ENCODE data around the gene DNAJC3. TPM values are rescaled to one million over a fixed set of nuclear protein-coding genes. Genes with fewer than 3 reads are reported as not detected.
"Not testable (repeated sequence)": the region's sequence is repeated elsewhere in the genome, so short reads cannot be mapped to it uniquely, and the experiment has no call there.

DNAJC3 gene
- total RNA-seq, 2 experiments from 2014 or later = 17.6 to 17.7 TPM

DNA sequence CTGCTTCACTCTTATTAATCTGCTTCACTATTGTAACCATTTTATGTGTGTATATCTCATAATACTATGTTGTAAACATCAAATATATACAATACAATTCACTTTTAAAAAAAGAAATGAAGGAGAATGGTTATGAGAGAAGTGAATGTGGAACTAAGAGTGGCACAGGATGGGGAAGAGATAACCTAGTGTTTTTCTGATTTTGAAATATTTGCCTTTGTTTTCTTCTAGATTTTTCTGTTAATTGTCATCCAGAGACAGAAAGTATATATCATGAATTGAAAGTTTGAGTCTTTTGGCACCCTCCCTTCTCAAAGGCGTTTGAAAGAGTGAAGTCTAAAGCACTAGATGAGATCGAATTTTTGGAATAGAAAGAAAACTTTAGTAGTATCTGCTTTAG is 2.8 kb downstream of the DNAJC3 start:
- TF ChIP-seq, protein P1, sequence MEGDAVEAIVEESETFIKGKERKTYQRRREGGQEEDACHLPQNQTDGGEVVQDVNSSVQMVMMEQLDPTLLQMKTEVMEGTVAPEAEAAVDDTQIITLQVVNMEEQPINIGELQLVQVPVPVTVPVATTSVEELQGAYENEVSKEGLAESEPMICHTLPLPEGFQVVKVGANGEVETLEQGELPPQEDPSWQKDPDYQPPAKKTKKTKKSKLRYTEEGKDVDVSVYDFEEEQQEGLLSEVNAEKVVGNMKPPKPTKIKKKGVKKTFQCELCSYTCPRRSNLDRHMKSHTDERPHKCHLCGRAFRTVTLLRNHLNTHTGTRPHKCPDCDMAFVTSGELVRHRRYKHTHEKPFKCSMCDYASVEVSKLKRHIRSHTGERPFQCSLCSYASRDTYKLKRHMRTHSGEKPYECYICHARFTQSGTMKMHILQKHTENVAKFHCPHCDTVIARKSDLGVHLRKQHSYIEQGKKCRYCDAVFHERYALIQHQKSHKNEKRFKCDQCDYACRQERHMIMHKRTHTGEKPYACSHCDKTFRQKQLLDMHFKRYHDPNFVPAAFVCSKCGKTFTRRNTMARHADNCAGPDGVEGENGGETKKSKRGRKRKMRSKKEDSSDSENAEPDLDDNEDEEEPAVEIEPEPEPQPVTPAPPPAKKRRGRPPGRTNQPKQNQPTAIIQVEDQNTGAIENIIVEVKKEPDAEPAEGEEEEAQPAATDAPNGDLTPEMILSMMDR (IDR thresholded peaks at IDR 0.05) = no peak
- Histone ChIP-seq H3K4me3 (ENCODE audit: low read length) (no peak overlapping the region), H3K9me3 (ENCODE audit: control insufficient read depth in 1 of 2, insufficient read depth in 1 of 2, low read length in 2 of 2) (peaks cover 0 to 3% of the 10 kb centered on the region in 2 experiments), H3K27ac (ENCODE audit: low read depth in 1 of 2, low read length in 2 of 2) (no peak overlapping the region), H3K27me3 (ENCODE audit: control insufficient read depth in 1 of 2, insufficient read depth in 2 of 2, low read length in 2 of 2) (no peaks in the 10 kb centered on the region), H3K36me3 (ENCODE audit: insufficient read depth, low read length) (no peaks in the 10 kb centered on the region), H3K4me1 (ENCODE audit: insufficient read depth, low read length) (peaks cover 18% of the 10 kb centered on the region)
- intact Hi-C loops (cut with DNase I, micrococcal nuclease) = loop anchor here (5.0 to 10.0 kb wide), 8 partner anchors 45 to 1753 kb away; partner anchors contain the start of genes RAP2A (in 2 of the 2) and TGDS (in 1 of the 2)
- DNase-seq = no peak
- peak overlapping the region; percentile 91 for H3K4me3 Mint-ChIP-seq
- CTCF ChIA-PET = no interaction called here
- ATAC-seq (ENCODE audit: poor library complexity) = no peak
- H3K9me3 Mint-ChIP-seq = peaks cover 4% of the 10 kb centered on the region
- POLR2A ChIA-PET = no interaction called here
- no peak overlapping the region for H3K27ac Mint-ChIP-seq
- peaks cover 88% of the 10 kb centered on the region for H3K4me1 Mint-ChIP-seq (ENCODE audit: low read depth)
- peaks cover 38% of the 10 kb centered on the region for H3K36me3 Mint-ChIP-seq (ENCODE audit: low read depth)
- no peaks in the 10 kb centered on the region for H3K27me3 Mint-ChIP-seq

GRCh38 chr13:95684418-95684817 is 7.5 kb downstream of the DNAJC3 start:
- Mint-ChIP-seq H3K4me1 (ENCODE audit: low read depth) (peaks cover 92% of the 10 kb centered on the region), H3K36me3 (ENCODE audit: low read depth) (peaks cover 53% of the 10 kb centered on the region), H3K4me3 (no peak overlapping the region), H3K27ac (no peak overlapping the region), H3K9me3 (peaks cover 28% of the 10 kb centered on the region), H3K27me3 (no peaks in the 10 kb centered on the region)
- ChIA-PET POLR2A (interaction anchor here (1.1 kb wide), 1 partner anchor 7 kb away, joined by 3 read pairs; the partner anchor contains the start of gene DNAJC3), CTCF (no interaction called here)
- H3K36me3 ChIP-seq (ENCODE audit: insufficient read depth, low read length) = no peaks in the 10 kb centered on the region
- no peak overlapping the region for H3K4me3 ChIP-seq (ENCODE audit: low read length)
- peaks cover 14% of the 10 kb centered on the region for H3K4me1 ChIP-seq (ENCODE audit: insufficient read depth, low read length)
- H3K27me3 ChIP-seq (ENCODE audit: control insufficient read depth in 1 of 2, insufficient read depth in 2 of 2, low read length in 2 of 2) = no peaks in the 10 kb centered on the region
- DNase-seq = no peak
- peaks cover 5 to 19% of the 10 kb centered on the region in 2 experiments for H3K9me3 ChIP-seq (ENCODE audit: control insufficient read depth in 1 of 2, insufficient read depth in 1 of 2, low read length in 2 of 2)
- H3K27ac ChIP-seq (ENCODE audit: low read depth in 1 of 2, low read length in 2 of 2) = no peak overlapping the region
- intact Hi-C loops (cut with DNase I, micrococcal nuclease) = loop anchor here in 1 of 2 experiments (5.0 kb wide), 2 partner anchors 492 to 507 kb away; no protein-coding TSS in a partner anchor
- no peak for ATAC-seq (ENCODE audit: poor library complexity)
- TF ChIP-seq, protein P1 (IDR thresholded peaks at IDR 0.05) = no peak

DNA sequence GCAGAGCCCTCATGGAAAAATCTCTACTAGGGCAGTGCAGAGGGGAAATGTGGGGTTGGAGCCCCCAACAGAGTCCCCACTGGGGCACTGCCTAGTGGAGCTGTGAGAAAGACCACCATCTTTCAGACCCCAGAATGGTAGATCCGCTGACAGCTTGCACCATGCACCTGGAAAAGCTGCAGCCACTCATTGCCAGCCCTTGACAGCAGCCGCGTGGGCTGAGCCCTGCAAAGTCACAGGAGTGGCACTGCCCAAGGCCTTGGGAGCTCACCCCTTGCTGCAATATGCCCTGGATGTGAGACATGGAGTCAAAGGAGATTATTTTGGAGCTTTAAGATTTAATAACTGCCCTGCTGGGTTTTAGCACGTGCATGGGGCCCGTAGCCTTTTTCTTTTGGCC is 8.0 kb downstream of the DNAJC3 start:
- H3K4me1 Mint-ChIP-seq (ENCODE audit: low read depth) = peaks cover 89% of the 10 kb centered on the region
- POLR2A ChIA-PET = interaction anchor here (1.1 to 1.2 kb wide), 2 partner anchors 8 to 11 kb away, joined by 3 read pairs; partner anchors contain the start of gene DNAJC3
- H3K27me3 ChIP-seq (ENCODE audit: control insufficient read depth in 1 of 2, insufficient read depth in 2 of 2, low read length in 2 of 2); H3K4me3 ChIP-seq (ENCODE audit: low read length); H3K27me3 Mint-ChIP-seq; H3K36me3 ChIP-seq (ENCODE audit: insufficient read depth, low read length); H3K27ac Mint-ChIP-seq; DNase-seq; H3K4me3 Mint-ChIP-seq; ATAC-seq (ENCODE audit: poor library complexity); H3K27ac ChIP-seq (ENCODE audit: low read depth in 1 of 2, low read length in 2 of 2); CTCF ChIA-PET: not testable (repeated sequence)
- Histone ChIP-seq H3K9me3 (ENCODE audit: control insufficient read depth in 1 of 2, insufficient read depth in 1 of 2, low read length in 2 of 2) (peaks cover 5 to 19% of the 10 kb centered on the region in 2 experiments), H3K4me1 (ENCODE audit: insufficient read depth, low read length) (peaks cover 14% of the 10 kb centered on the region)
- H3K9me3 Mint-ChIP-seq = peaks cover 30% of the 10 kb centered on the region
- intact Hi-C loops (cut with DNase I, micrococcal nuclease) = loop anchor here in 1 of 2 experiments (5.0 kb wide), 2 partner anchors 493 to 508 kb away; no protein-coding TSS in a partner anchor
- peaks cover 57% of the 10 kb centered on the region for H3K36me3 Mint-ChIP-seq (ENCODE audit: low read depth)

GRCh38 chr13:95689582-95689926 is 12.6 kb downstream of the DNAJC3 start:
- ChIA-PET CTCF (no interaction called here), POLR2A (no interaction called here)
- Histone ChIP-seq H3K4me1 (ENCODE audit: insufficient read depth, low read length) (peaks cover 10% of the 10 kb centered on the region), H3K27me3 (ENCODE audit: control insufficient read depth in 1 of 2, insufficient read depth in 2 of 2, low read length in 2 of 2) (no peaks in the 10 kb centered on the region), H3K36me3 (ENCODE audit: insufficient read depth, low read length) (no peaks in the 10 kb centered on the region), H3K9me3 (ENCODE audit: control insufficient read depth in 1 of 2, insufficient read depth in 1 of 2, low read length in 2 of 2) (peaks cover 5 to 18% of the 10 kb centered on the region in 2 experiments), H3K4me3 (ENCODE audit: low read length) (no peak overlapping the region), H3K27ac (ENCODE audit: low read depth in 1 of 2, low read length in 2 of 2) (no peak overlapping the region)
- H3K27me3 Mint-ChIP-seq = no peaks in the 10 kb centered on the region
- peaks cover 47% of the 10 kb centered on the region for H3K4me1 Mint-ChIP-seq (ENCODE audit: low read depth)
- no peak overlapping the region for H3K27ac Mint-ChIP-seq
- TF ChIP-seq, protein P1 (IDR thresholded peaks at IDR 0.05) = no peak
- DNase-seq (no peak), ATAC-seq (ENCODE audit: poor library complexity) (no peak)
- no peak overlapping the region for H3K4me3 Mint-ChIP-seq
- H3K9me3 Mint-ChIP-seq = peaks cover 28% of the 10 kb centered on the region
- intact Hi-C loops (cut with DNase I, micrococcal nuclease) = no loop called here
- H3K36me3 Mint-ChIP-seq (ENCODE audit: low read depth) = peaks cover 43% of the 10 kb centered on the region

DNA sequence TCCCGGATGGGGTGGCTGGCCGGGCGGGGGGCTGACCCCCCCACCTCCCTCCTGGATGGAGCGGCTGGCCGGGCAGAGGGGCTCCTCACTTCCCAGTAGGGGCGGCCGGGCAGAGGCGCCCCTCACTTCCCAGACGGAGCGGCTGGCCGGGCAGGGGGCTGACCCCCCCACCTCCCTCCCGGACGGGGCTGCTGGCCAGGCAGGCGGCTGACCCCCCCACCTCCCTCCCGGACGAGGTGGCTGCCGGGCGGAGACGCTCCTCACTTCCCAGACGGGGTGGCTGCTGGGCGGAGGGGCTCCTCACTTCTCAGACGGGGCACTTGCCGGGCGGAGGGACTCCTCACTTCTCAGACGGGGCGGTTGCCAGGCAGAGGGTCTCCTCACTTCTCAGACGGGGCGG is 14.0 kb downstream of the DNAJC3 start:
- DNase-seq; H3K27ac Mint-ChIP-seq; H3K27ac ChIP-seq (ENCODE audit: low read depth in 1 of 2, low read length in 2 of 2); H3K27me3 Mint-ChIP-seq; CTCF ChIA-PET; H3K4me1 ChIP-seq (ENCODE audit: insufficient read depth, low read length); POLR2A ChIA-PET; H3K27me3 ChIP-seq (ENCODE audit: control insufficient read depth in 1 of 2, insufficient read depth in 2 of 2, low read length in 2 of 2); ATAC-seq (ENCODE audit: poor library complexity); intact Hi-C loops (cut with DNase I, micrococcal nuclease); H3K4me3 ChIP-seq (ENCODE audit: low read length); H3K36me3 ChIP-seq (ENCODE audit: insufficient read depth, low read length); H3K9me3 ChIP-seq (ENCODE audit: control insufficient read depth in 1 of 2, insufficient read depth in 1 of 2, low read length in 2 of 2); H3K4me3 Mint-ChIP-seq: not testable (repeated sequence)
- Mint-ChIP-seq H3K36me3 (ENCODE audit: low read depth) (peaks cover 34% of the 10 kb centered on the region), H3K4me1 (ENCODE audit: low read depth) (peaks cover 36% of the 10 kb centered on the region), H3K9me3 (peaks cover 27% of the 10 kb centered on the region)

All from CD4-positive, alpha-beta T cell (primary cell).